ENCODE measurements around the gene SLC6A12. TPM values are rescaled to one million over a fixed set of nuclear protein-coding genes. Genes with fewer than 3 reads are reported as not detected.

The SLC6A12 gene
- total RNA-seq, 1 experiment from 2014 or later, result 0.17 TPM

DNA sequence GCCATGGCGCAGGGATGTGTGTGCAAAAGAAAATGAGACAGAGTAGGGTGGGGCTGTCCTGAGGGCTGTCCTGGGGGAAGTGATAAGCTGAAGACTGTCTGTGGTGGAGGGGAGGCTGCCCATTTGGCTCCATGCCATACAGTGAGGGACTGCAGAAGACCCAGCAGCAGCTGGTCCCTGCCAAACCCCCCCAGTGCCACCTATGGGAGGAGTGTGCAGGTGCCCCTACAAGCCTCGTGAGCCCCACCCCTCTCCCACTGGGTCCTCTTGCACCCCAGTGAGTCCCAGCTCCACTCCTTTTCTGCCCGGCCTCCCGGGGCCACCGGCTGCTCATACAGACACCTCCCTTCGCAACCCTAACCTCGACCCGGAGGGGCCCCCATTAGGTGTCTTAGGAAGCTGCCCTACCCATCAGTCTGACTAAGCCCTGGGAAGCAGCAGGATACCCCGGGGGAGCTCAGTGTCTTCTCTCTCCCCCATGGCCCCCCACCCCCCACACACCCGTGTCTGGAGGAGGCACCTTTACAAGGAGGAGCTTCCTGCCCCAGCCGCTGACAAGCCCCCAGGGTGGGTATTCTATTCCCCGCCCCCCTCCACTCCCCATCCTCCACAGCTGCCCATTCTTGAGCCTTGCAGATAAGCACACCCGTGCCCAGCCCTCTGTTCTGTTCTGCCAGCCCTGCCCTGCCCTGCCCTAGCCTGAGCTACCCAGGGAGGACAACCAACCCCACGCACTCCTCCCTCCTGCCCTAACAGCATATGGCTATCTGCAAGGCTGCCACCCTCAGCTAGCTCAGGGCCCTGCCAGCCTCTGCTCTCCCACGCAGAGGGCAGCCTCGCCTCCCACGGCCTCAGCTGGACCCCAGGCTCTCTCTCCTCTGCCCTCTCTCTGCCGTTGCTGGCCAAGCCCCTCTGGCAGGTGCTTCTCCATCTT lies 41.9 kb downstream of the SLC6A12 start:
- H4K8ac ChIP-seq (replicated peaks; ENCODE audit: insufficient read length, low read depth, low read length), result no peak overlapping the region
- no peak overlapping the region for H3K27ac ChIP-seq (ENCODE audit: insufficient read length, low read depth, low read length)
- no peaks in the 10 kb centered on the region for H3K27me3 ChIP-seq (ENCODE audit: insufficient read depth, low read length)
- H3K4me1 ChIP-seq (ENCODE audit: insufficient read depth, low read length), result peaks cover 6% of the 10 kb centered on the region; the same call in 1 of the 2 replicates
- H3K79me2 ChIP-seq (ENCODE audit: insufficient read depth, low read length), result no peaks in the 10 kb centered on the region
- no peak overlapping the region for H3K4me2 ChIP-seq (ENCODE audit: insufficient read depth, insufficient read length, low read length)
- H3K9me3 ChIP-seq (ENCODE audit: control insufficient read depth, low read depth, low read length), result no peaks in the 10 kb centered on the region
- H4K20me1 ChIP-seq (ENCODE audit: control insufficient read depth, insufficient read depth, insufficient read length), result no peaks in the 10 kb centered on the region
- H3K4me3 Mint-ChIP-seq, result no peak overlapping the region
- H3K14ac ChIP-seq (ENCODE audit: insufficient read depth, low read length), result no peak overlapping the region; the same call in 1 of the 2 replicates
- H3K27ac Mint-ChIP-seq, result 0 out of 7 replicates have a peak overlapping the region, but pooled peaks of 1 of the 3 experiments have one; percentile 57
- H3K9ac ChIP-seq (ENCODE audit: extremely low read depth, insufficient read length, low read length), result no peak overlapping the region
- no peak overlapping the region for H2BK5ac ChIP-seq (ENCODE audit: insufficient read length, low read length)
- DNase-seq, result no peak
- H3K23me2 ChIP-seq (ENCODE audit: insufficient read length, low read depth, low read length, poor library complexity, severe bottlenecking), result no peaks in the 10 kb centered on the region
- TF ChIP-seq, protein P1, sequence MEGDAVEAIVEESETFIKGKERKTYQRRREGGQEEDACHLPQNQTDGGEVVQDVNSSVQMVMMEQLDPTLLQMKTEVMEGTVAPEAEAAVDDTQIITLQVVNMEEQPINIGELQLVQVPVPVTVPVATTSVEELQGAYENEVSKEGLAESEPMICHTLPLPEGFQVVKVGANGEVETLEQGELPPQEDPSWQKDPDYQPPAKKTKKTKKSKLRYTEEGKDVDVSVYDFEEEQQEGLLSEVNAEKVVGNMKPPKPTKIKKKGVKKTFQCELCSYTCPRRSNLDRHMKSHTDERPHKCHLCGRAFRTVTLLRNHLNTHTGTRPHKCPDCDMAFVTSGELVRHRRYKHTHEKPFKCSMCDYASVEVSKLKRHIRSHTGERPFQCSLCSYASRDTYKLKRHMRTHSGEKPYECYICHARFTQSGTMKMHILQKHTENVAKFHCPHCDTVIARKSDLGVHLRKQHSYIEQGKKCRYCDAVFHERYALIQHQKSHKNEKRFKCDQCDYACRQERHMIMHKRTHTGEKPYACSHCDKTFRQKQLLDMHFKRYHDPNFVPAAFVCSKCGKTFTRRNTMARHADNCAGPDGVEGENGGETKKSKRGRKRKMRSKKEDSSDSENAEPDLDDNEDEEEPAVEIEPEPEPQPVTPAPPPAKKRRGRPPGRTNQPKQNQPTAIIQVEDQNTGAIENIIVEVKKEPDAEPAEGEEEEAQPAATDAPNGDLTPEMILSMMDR (conservative IDR thresholded peaks at IDR 0.05), result no peak
- peaks cover 21% of the 10 kb centered on the region for H3K27me3 Mint-ChIP-seq (ENCODE audit: low read depth)
- no peak overlapping the region for H2BK15ac ChIP-seq (ENCODE audit: low read depth, low read length)
- no peak overlapping the region for H3K23ac ChIP-seq (ENCODE audit: insufficient read length, low read depth, low read length)
- H4K5ac ChIP-seq (ENCODE audit: insufficient read length, low read depth, low read length), result no peak overlapping the region
- H2AK5ac ChIP-seq (ENCODE audit: insufficient read length, low read length), result no peak overlapping the region
- H2BK12ac ChIP-seq (ENCODE audit: insufficient read length, low read depth, low read length), result no peak overlapping the region
- H3K56ac ChIP-seq (ENCODE audit: insufficient read length, low read depth, low read length), result no peak overlapping the region
- no peak overlapping the region for H2BK120ac ChIP-seq (ENCODE audit: low read depth, low read length, poor library complexity, severe bottlenecking)
- H3K18ac ChIP-seq (ENCODE audit: insufficient read length, low read depth, low read length), result no peak overlapping the region
- no peak overlapping the region for H2BK20ac ChIP-seq (ENCODE audit: low read depth, low read length, poor library complexity, severe bottlenecking)
- no peak overlapping the region for H3K4ac ChIP-seq (ENCODE audit: low read depth, low read length)
- WGBS (ENCODE audit: extremely low coverage, insufficient read length, low lambda C conversion rate), result no CpG with 5 or more reads among the region's 18 CpGs
- no peak overlapping the region for H4K91ac ChIP-seq (ENCODE audit: insufficient read length, low read depth, low read length)
- no peak overlapping the region for H3T11ph ChIP-seq (ENCODE audit: low read length)
- H2AFZ ChIP-seq (ENCODE audit: low read length), result no peak overlapping the region
- H3K4me1 Mint-ChIP-seq, result peaks cover 47 to 71% of the 10 kb centered on the region in 2 experiments
- no peaks in the 10 kb centered on the region; a peak in 2 of 7 replicates for H3K36me3 Mint-ChIP-seq (ENCODE audit: insufficient read depth in 1 of 3, low read depth in 3 of 3)
- no peaks in the 10 kb centered on the region for H3K9me3 Mint-ChIP-seq
- H3K79me1 ChIP-seq (ENCODE audit: insufficient read depth, low read depth, low read length, poor library complexity, severe bottlenecking), result no peaks in the 10 kb centered on the region
